Endothelial cell (in vitro differentiated cells): ENCODE measurements around the gene FZD4. TPM values are rescaled to one million over a fixed set of nuclear protein-coding genes. Genes with fewer than 3 reads are reported as not detected.

Source experiments
- DNase-seq: peaks from one replicate; pipeline ENCODE4 v3.0.0; 2021; ENCODE audit warnings: low spot score
- H3K27ac Mint-ChIP-seq: one replicate; pipeline ENCODE4 v1.8.0; 2021; ENCODE audit warnings: mixed read lengths, inconsistent platforms; ENCODE audit not compliant: unreplicated experiment
- H3K27me3 Mint-ChIP-seq: one replicate; pipeline ENCODE4 v1.8.0; 2021; ENCODE audit warnings: mild to moderate bottlenecking, moderate library complexity, mixed read lengths, inconsistent platforms; ENCODE audit not compliant: unreplicated experiment
- H3K36me3 Mint-ChIP-seq: one replicate; pipeline ENCODE4 v1.8.0; 2021; ENCODE audit warnings: mild to moderate bottlenecking, low read depth, mixed read lengths, inconsistent platforms; ENCODE audit not compliant: unreplicated experiment
- H3K4me1 Mint-ChIP-seq: one replicate; pipeline ENCODE4 v1.8.0; 2021; ENCODE audit warnings: mild to moderate bottlenecking, mixed read lengths, inconsistent platforms; ENCODE audit not compliant: unreplicated experiment
- H3K4me3 Mint-ChIP-seq: one replicate; pipeline ENCODE4 v1.8.0; 2021; ENCODE audit warnings: mild to moderate bottlenecking, mixed read lengths, inconsistent platforms; ENCODE audit not compliant: unreplicated experiment
- H3K9me3 Mint-ChIP-seq: one replicate; pipeline ENCODE4 v1.8.0; 2021; ENCODE audit warnings: mixed read lengths, inconsistent platforms; ENCODE audit not compliant: unreplicated experiment
- total RNA-seq: library from RNA; stranded (reverse); fragmentation: NEBNext Ultra II Directional; extraction: Animal tissue kit (Norgen Biotek cat#: 25700); gene quantifications from one replicate; pipeline ENCODE4 v1.2.1, GENCODE V29; 2021; ENCODE audit not compliant: unreplicated experiment
- TF ChIP-seq, protein P1 (sequence below): fragments of 200-600 bp; sonication (generic); IDR thresholded peaks from one replicate; pipeline ENCODE4 v1.5.0; 2021; ENCODE audit warnings: antibody characterized with exemption; ENCODE audit not compliant: unreplicated experiment

The FZD4 gene
- total RNA-seq, 1 donor from 2014 or later: 71.5 TPM

DNA sequence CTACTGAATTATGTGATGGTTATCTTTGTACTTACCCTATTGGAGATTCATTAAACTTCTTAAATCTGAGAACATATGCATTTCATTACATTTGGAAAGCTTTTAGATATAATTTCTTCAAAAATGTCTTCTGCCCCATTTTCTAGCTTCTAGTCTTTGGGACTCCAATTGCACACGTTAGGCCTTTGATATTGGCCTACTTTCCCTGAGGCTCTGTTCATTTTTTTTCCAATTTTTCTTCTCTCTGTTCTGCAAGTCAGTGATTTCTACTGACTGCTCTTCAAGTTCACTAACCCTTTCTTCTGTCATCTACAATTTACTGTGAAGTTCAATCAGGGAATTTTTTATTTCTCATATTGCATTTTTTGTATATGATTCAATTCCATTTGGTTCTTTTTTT, 43.0 kb downstream of the FZD4 start:
- no peak for DNase-seq
- TF ChIP-seq, protein P1, sequence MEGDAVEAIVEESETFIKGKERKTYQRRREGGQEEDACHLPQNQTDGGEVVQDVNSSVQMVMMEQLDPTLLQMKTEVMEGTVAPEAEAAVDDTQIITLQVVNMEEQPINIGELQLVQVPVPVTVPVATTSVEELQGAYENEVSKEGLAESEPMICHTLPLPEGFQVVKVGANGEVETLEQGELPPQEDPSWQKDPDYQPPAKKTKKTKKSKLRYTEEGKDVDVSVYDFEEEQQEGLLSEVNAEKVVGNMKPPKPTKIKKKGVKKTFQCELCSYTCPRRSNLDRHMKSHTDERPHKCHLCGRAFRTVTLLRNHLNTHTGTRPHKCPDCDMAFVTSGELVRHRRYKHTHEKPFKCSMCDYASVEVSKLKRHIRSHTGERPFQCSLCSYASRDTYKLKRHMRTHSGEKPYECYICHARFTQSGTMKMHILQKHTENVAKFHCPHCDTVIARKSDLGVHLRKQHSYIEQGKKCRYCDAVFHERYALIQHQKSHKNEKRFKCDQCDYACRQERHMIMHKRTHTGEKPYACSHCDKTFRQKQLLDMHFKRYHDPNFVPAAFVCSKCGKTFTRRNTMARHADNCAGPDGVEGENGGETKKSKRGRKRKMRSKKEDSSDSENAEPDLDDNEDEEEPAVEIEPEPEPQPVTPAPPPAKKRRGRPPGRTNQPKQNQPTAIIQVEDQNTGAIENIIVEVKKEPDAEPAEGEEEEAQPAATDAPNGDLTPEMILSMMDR: no peak
- H3K27me3 Mint-ChIP-seq: peaks cover 4% of the 10 kb centered on the region
- H3K4me1 Mint-ChIP-seq: peaks cover 16% of the 10 kb centered on the region
- no peaks in the 10 kb centered on the region for H3K9me3 Mint-ChIP-seq
- peaks cover 7% of the 10 kb centered on the region for H3K36me3 Mint-ChIP-seq
- no peak overlapping the region for H3K27ac Mint-ChIP-seq
- peak overlapping the region; percentile 32 for H3K4me3 Mint-ChIP-seq

DNA sequence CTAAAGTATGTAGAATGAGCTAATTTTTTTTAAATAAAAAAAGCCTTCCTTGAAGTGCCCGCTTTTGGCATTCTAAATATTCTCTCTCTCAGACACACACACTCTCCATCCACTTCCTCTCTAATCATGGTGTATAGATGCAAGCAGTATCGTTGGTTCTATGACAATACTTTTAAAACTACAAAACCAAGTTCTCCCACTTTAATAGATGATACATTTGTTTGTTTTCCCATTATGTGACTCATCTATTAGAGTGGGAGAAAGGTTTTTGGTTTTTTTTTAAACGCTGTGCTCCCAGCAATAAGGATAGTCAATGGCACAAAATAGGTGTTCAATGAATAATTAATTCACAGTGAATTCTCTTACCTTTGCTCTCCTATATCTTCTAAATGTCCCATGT, 44.6 kb downstream of the FZD4 start:
- H3K36me3 Mint-ChIP-seq: peaks cover 7% of the 10 kb centered on the region
- DNase-seq: no peak
- TF ChIP-seq, protein P1: no peak
- no peaks in the 10 kb centered on the region for H3K9me3 Mint-ChIP-seq
- H3K27ac Mint-ChIP-seq: no peak overlapping the region
- no peak overlapping the region for H3K4me3 Mint-ChIP-seq
- H3K4me1 Mint-ChIP-seq: peaks cover 7% of the 10 kb centered on the region
- H3K27me3 Mint-ChIP-seq: peaks cover 4% of the 10 kb centered on the region

DNA sequence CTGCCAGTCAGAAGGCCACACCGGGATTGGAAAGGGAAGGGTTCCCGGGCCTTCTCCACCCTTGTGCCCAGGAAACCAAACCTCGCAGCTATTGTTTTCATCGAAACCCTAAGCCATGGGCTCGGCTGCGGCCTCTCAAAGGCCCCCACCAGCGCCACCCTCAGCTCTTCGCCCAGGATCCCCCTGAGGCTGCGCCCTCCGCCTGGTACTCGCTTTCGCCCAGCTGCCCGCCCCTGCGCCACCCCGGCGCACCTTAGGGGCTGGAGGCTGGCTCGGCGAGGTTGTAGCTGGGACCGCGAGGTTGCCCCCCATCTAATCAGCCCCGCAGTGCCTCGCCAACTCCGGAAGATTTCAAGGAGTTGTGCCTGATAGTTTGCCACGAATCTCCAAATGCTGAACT, 49.0 kb downstream of the FZD4 start:
- Mint-ChIP-seq H3K9me3 (no peaks in the 10 kb centered on the region), H3K36me3 (no peaks in the 10 kb centered on the region), H3K27ac (no peak overlapping the region), H3K4me3 (no peak overlapping the region), H3K27me3 (peaks cover 2% of the 10 kb centered on the region), H3K4me1 (peaks cover 7% of the 10 kb centered on the region)
- TF ChIP-seq, protein P1: no peak
- DNase-seq: no peak

DNA sequence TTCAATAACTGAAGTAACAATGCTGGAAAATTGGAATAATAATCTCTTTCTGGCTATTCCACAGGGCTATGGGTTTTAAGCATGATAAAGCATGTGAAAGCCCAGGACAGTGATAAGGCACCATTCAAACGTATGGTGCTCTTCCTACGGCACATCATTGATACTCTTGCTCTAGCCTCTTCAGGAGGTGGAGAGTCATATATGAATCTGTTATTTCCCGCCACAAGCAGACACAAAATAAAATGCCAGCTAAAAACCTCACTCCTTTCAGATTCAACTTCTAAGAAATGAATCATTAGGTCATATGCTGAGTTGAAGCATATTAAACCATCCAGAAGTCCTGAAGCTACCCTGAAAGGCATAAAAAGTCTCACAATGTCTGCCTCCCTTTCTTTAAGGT, 49.9 kb downstream of the FZD4 start:
- H3K27ac Mint-ChIP-seq: no peak overlapping the region
- H3K4me3 Mint-ChIP-seq: no peak overlapping the region
- TF ChIP-seq, protein P1: no peak
- peaks cover 7% of the 10 kb centered on the region for H3K4me1 Mint-ChIP-seq
- no peaks in the 10 kb centered on the region for H3K36me3 Mint-ChIP-seq
- H3K27me3 Mint-ChIP-seq: peaks cover 3% of the 10 kb centered on the region
- no peaks in the 10 kb centered on the region for H3K9me3 Mint-ChIP-seq
- no peak for DNase-seq

DNA sequence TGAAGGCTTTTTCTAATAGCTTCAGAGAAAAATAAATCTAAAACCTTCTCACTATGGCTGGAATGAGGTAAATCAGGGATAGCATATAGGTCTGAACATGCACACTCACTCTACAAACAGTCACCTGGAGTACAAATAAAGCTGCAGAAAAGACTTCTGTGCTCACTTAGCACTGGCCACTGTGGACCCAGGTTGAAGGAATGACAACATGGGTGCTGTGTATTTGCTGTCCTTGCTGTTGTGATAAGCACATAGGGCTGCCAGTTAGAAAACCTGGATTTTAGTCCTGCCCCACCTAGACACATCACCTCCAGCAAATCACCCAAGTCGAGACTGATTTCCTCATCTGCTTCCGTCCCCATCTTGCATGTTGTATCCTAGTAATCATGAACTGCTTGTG, 51.2 kb downstream of the FZD4 start:
- Mint-ChIP-seq H3K4me1 (peaks cover 7% of the 10 kb centered on the region), H3K27ac (no peak overlapping the region)

More for the DNA sequence above, 51.2 kb downstream of the FZD4 start:
- Mint-ChIP-seq H3K4me3 (no peak overlapping the region), H3K27me3 (peaks cover 5% of the 10 kb centered on the region), H3K9me3 (no peaks in the 10 kb centered on the region), H3K36me3 (no peaks in the 10 kb centered on the region)
- TF ChIP-seq, protein P1: no peak
- no peak for DNase-seq
